SK-N-SH (cell line): Measurements from ENCODE around the gene KDM1A. TPM values are rescaled to one million over a fixed set of nuclear protein-coding genes. Genes with fewer than 3 reads are reported as not detected.

Experiments used
- CTCF ChIA-PET: fragments of 300-600, 350-600 bp; formaldehyde crosslinking; extraction: SDS; loops from one replicate; lab custom pipeline; 2021; lab: Yijun Ruan, JAX
- POLR2A ChIA-PET: fragments of 350-600 bp; sonication (Branson Sonifier 250); formaldehyde crosslinking; extraction: SDS; loops from one replicate; lab custom pipeline; 2020; ENCODE audit warnings: antibody characterized with exemption, inconsistent platforms; lab: Yijun Ruan, JAX
- DNase-seq: peaks from one replicate; pipeline ENCODE4 v3.0.0; 2012
- H2AFZ ChIP-seq: fragments of 200-600 bp; sonication (generic); 2 replicates; pipeline ENCODE4 v1.8.1; 2016; ENCODE audit warnings: antibody characterized with exemption, mild to moderate bottlenecking, low read depth
- H3F3A ChIP-seq: fragments of 200-600 bp; sonication (generic); replicated peaks from 2 replicates; pipeline ENCODE3; 2016; ENCODE audit warnings: antibody characterized with exemption, mild to moderate bottlenecking; ENCODE audit not compliant: insufficient read depth
- H3K27ac ChIP-seq, 2 experiments: fragments of 200-500 bp in 1 of 2; fragments of 200-600 bp in 1 of 2; sonication (Bioruptor generic) in 1 of 2; sonication (generic), shearing (Covaris generic) in 1 of 2; 2 replicates each; pipeline versions ENCODE4 v1.5.1 to v1.6.1; 2014 to 2016; ENCODE audit warnings: low read depth in 2 of 2, inconsistent platforms in 1 of 2, low read length in 1 of 2, mild to moderate bottlenecking in 1 of 2, mixed read lengths in 1 of 2
- H3K27me3 ChIP-seq: fragments of 200-600 bp; sonication (generic), shearing (Covaris generic); 2 replicates; pipeline ENCODE4 v1.6.1; 2016; ENCODE audit warnings: mixed run types; ENCODE audit not compliant: insufficient read depth
- H3K36me3 ChIP-seq, 2 experiments: fragments of 200-500 bp in 1 of 2; fragments of 200-600 bp in 1 of 2; sonication (Bioruptor generic) in 1 of 2; sonication (generic) in 1 of 2; replicated peaks in 1 of 2; 2 replicates each; pipeline versions ENCODE3 to v1.5.1; 2014 to 2016; ENCODE audit warnings: low read length in 1 of 2, mild to moderate bottlenecking in 1 of 2; ENCODE audit not compliant: insufficient read depth in 2 of 2, control insufficient read depth in 1 of 2
- H3K4me1 ChIP-seq, 2 experiments: fragments of 200-500 bp in 1 of 2; fragments of 200-600 bp in 1 of 2; sonication (Bioruptor generic) in 1 of 2; sonication (generic), shearing (Covaris generic) in 1 of 2; 2 replicates each; pipeline versions ENCODE4 v1.5.1 to v1.6.1; 2014 to 2016; ENCODE audit warnings: low read depth in 1 of 2, low read length in 1 of 2, mixed run types in 1 of 2; ENCODE audit not compliant: insufficient read depth in 2 of 2, control insufficient read depth in 1 of 2
- H3K4me2 ChIP-seq: fragments of 200-600 bp; sonication (generic), shearing (Covaris generic); 2 replicates; pipeline ENCODE4 v1.6.1; 2017; ENCODE audit warnings: mixed run types
- H3K4me3 ChIP-seq, 2 experiments: fragments of 200-500 bp in 1 of 2; fragments of 200-600 bp in 1 of 2; sonication (Bioruptor generic) in 1 of 2; sonication (generic), shearing (Covaris generic) in 1 of 2; 2 replicates each; pipeline versions ENCODE4 v1.5.1 to v1.8.1; 2014 to 2016; ENCODE audit warnings: low read depth in 2 of 2, inconsistent platforms in 1 of 2, low read length in 1 of 2, mild to moderate bottlenecking in 1 of 2, mixed read lengths in 1 of 2, moderate library complexity in 1 of 2
- H3K79me2 ChIP-seq: fragments of 200-600 bp; sonication (generic); 2 replicates; pipeline ENCODE4 v1.8.1; 2017; ENCODE audit warnings: mild to moderate bottlenecking; ENCODE audit not compliant: insufficient read depth
- H3K9ac ChIP-seq: fragments of 200-600 bp; sonication (generic); 2 replicates; pipeline ENCODE4 v1.6.1; 2017; ENCODE audit warnings: mixed run types
- H3K9me2 ChIP-seq: fragments of 200-600 bp; sonication (generic); 2 replicates; pipeline ENCODE4 v1.6.1; 2017; ENCODE audit warnings: mixed run types
- H3K9me3 ChIP-seq: fragments of 200-600 bp; sonication (generic); 2 replicates; pipeline ENCODE4 v1.6.1; 2017; ENCODE audit warnings: mixed run types, mild to moderate bottlenecking, moderate library complexity
- H4K20me1 ChIP-seq: fragments of 200-600 bp; sonication (generic); 2 replicates; pipeline ENCODE4 v1.6.1; 2017; ENCODE audit warnings: mild to moderate bottlenecking, mixed run types; ENCODE audit not compliant: insufficient read depth
- ELF1 ChIP-seq: IDR thresholded peaks from 2 replicates; pipeline ENCODE4 v1.4.0; 2012
- FOSL2 ChIP-seq: IDR thresholded peaks from 2 replicates; pipeline ENCODE4 v1.4.0; 2012; ENCODE audit warnings: low read depth, mild to moderate bottlenecking, moderate library complexity, borderline replicate concordance
- FOXJ3 ChIP-seq: sonication (generic); formaldehyde crosslinking; IDR thresholded peaks from 2 replicates; pipeline ENCODE4 v1.5.1; 2020; ENCODE audit warnings: mild to moderate bottlenecking, missing genetic modification reagents
- FOXM1 ChIP-seq: IDR thresholded peaks from 2 replicates; pipeline ENCODE4 v1.4.0; 2012; ENCODE audit warnings: low read depth, mild to moderate bottlenecking
- GABPA ChIP-seq: IDR thresholded peaks from 2 replicates; pipeline ENCODE4 v1.4.0; 2012; ENCODE audit warnings: low read depth, mild to moderate bottlenecking
- GATA2 ChIP-seq: sonication (generic); formaldehyde crosslinking; IDR thresholded peaks from 2 replicates; pipeline ENCODE4 v1.5.0; 2020; ENCODE audit warnings: mild to moderate bottlenecking, missing genetic modification reagents
- JUND ChIP-seq: IDR thresholded peaks from 2 replicates; pipeline ENCODE4 v1.4.0; 2012
- MEF2A ChIP-seq: IDR thresholded peaks from 2 replicates; pipeline ENCODE4 v1.4.0; 2012; ENCODE audit warnings: low read depth, borderline replicate concordance
- NFIC ChIP-seq: IDR thresholded peaks from 2 replicates; pipeline ENCODE4 v1.4.0; 2012; ENCODE audit warnings: borderline replicate concordance
- NRF1 ChIP-seq: IDR thresholded peaks from 2 replicates; pipeline ENCODE4 v1.6.1; 2012; ENCODE audit warnings: low read depth, mild to moderate bottlenecking, low read length
- POLR2AphosphoS5 ChIP-seq: IDR thresholded peaks from 2 replicates; pipeline ENCODE4 v1.6.1; 2012; ENCODE audit warnings: low read depth, low read length
- RCOR1 ChIP-seq: fragments of 150-350 bp; IDR thresholded peaks from 2 replicates; pipeline ENCODE4 v1.6.1; 2017; ENCODE audit warnings: antibody characterized with exemption, low read length
- RFX5 ChIP-seq: IDR thresholded peaks from 2 replicates; pipeline ENCODE4 v1.6.1; 2012; ENCODE audit warnings: mild to moderate bottlenecking, improper control_type of control experiment, low read length
- RXRA ChIP-seq: IDR thresholded peaks from 2 replicates; pipeline ENCODE4 v1.4.0; 2012; ENCODE audit warnings: low read depth, mild to moderate bottlenecking, borderline replicate concordance
- SIN3A ChIP-seq: IDR thresholded peaks from 2 replicates; pipeline ENCODE4 v1.6.1; 2012; ENCODE audit warnings: low read depth, mild to moderate bottlenecking, low read length, moderate library complexity, borderline replicate concordance
- SMC3 ChIP-seq: IDR thresholded peaks from 2 replicates; pipeline ENCODE4 v1.6.1; 2012; ENCODE audit warnings: low read depth, low read length, improper control_type of control experiment
- TAF1 ChIP-seq: IDR thresholded peaks from 2 replicates; pipeline ENCODE4 v1.6.1; 2012; ENCODE audit warnings: low read depth, mild to moderate bottlenecking, low read length, moderate library complexity, borderline replicate concordance
- TEAD4 ChIP-seq: IDR thresholded peaks from 2 replicates; pipeline ENCODE4 v1.4.0; 2012; ENCODE audit warnings: mild to moderate bottlenecking, borderline replicate concordance; ENCODE audit not compliant: insufficient read depth
- USF1 ChIP-seq: IDR thresholded peaks from 2 replicates; pipeline ENCODE4 v1.4.0; 2012; ENCODE audit warnings: low read depth, borderline replicate concordance
- USF2 ChIP-seq: fragments of 150-350 bp; IDR thresholded peaks from 2 replicates; pipeline ENCODE4 v1.6.1; 2017; ENCODE audit warnings: antibody characterized with exemption, low read length, low read depth, borderline replicate concordance
- YY1 ChIP-seq: IDR thresholded peaks from 2 replicates; pipeline ENCODE4 v1.4.0; 2012; ENCODE audit warnings: low read depth, mild to moderate bottlenecking
- WGBS: methylation state at CpG from one replicate; pipeline ENCODE4 v1.1.6; 2017; ENCODE audit warnings: low lambda C conversion rate; 5-methylcytosine and 5-hydroxymethylcytosine counted together
- polyA plus RNA-seq, 3 experiments: library from polyadenylated mRNA; depleted of rRNA; stranded (reverse); fragments of >200 nt; gene quantifications; 2 replicates each; pipeline ENCODE4 v1.2.3, GENCODE V29; 2012

The KDM1A gene
- polyA plus RNA-seq, 1 of the 3 experiments (the other 2 are of a cell fraction): 71.0 TPM

- H3K4me2 ChIP-seq: no peak overlapping the region
Observed at GRCh38 chr1:23026568-23026967, 7.3 kb downstream of the KDM1A start.

GRCh38 chr1:23027352-23027907 lies 8.2 kb downstream of the KDM1A start:
- POLR2A ChIA-PET: no interaction called here
- no peak overlapping the region for H3K4me2 ChIP-seq
- H3F3A ChIP-seq: no peaks in the 10 kb centered on the region
- CTCF ChIA-PET: no interaction called here
- H3K9me3 ChIP-seq: no peaks in the 10 kb centered on the region
- H3K4me3 ChIP-seq: no peak overlapping the region
- H2AFZ ChIP-seq: no peak overlapping the region; the same call in 1 of the 2 replicates
- H3K79me2 ChIP-seq: peaks cover 100% of the 10 kb centered on the region
- peaks cover 72% of the 10 kb centered on the region for H4K20me1 ChIP-seq
- no peak overlapping the region for H3K9ac ChIP-seq
- TF ChIP-seq SIN3A (no peak), JUND (no peak), GATA2 (CRISPR knock-in tag) (no peak), POLR2AphosphoS5 (no peak), TAF1 (no peak), RXRA (no peak), FOXJ3 (CRISPR knock-in tag) (no peak), MEF2A (no peak), RFX5 (no peak), GABPA (no peak), RCOR1 (no peak), SMC3 (no peak)
- WGBS: 90% methylated on average over 4 of the region's 4 CpGs
- H3K27ac ChIP-seq: no peak overlapping the region
- H3K36me3 ChIP-seq: peaks cover 7 to 11% of the 10 kb centered on the region in 2 experiments
- H3K9me2 ChIP-seq: no peaks in the 10 kb centered on the region
- no peak for DNase-seq
- H3K27me3 ChIP-seq: no peaks in the 10 kb centered on the region
- no peaks in the 10 kb centered on the region; a peak in 1 of 4 replicates for H3K4me1 ChIP-seq

More at GRCh38 chr1:23026568-23026967, 7.3 kb downstream of the KDM1A start:
- POLR2A ChIA-PET: no interaction called here
- Histone ChIP-seq H3K9ac (no peak overlapping the region), H3K79me2 (peaks cover 100% of the 10 kb centered on the region), H3K9me2 (no peaks in the 10 kb centered on the region), H3K4me3 (no peak overlapping the region), H3K9me3 (no peaks in the 10 kb centered on the region), H3K4me1 (no peaks in the 10 kb centered on the region; a peak in 1 of 4 replicates), H2AFZ (no peak overlapping the region), H3K27me3 (no peaks in the 10 kb centered on the region), H4K20me1 (peaks cover 80% of the 10 kb centered on the region), H3F3A (no peaks in the 10 kb centered on the region), H3K36me3 (peaks cover 6 to 11% of the 10 kb centered on the region in 2 experiments), H3K27ac (no peak overlapping the region)
- CTCF ChIA-PET: interaction anchor here (1.0 kb wide), 1 partner anchor 158 kb away, joined by 3 read pairs; no protein-coding TSS in a partner anchor
- no peak for TF ChIP-seq NFIC
- no peak for TF ChIP-seq SMC3
- no peak for TF ChIP-seq ELF1
- TF ChIP-seq GATA2 (CRISPR knock-in tag): no peak
- no peak for TF ChIP-seq FOXM1
- TF ChIP-seq YY1: no peak
- TF ChIP-seq NRF1: no peak
- no peak for TF ChIP-seq FOSL2
- no peak for TF ChIP-seq USF1
- TF ChIP-seq SIN3A: no peak
- no peak for TF ChIP-seq FOXJ3 (CRISPR knock-in tag)
- no peak for TF ChIP-seq USF2
- TF ChIP-seq TEAD4: no peak
- 100% methylated on average over 2 of the region's 2 CpGs for WGBS
- no peak for DNase-seq
